Smooth muscle cell (in vitro differentiated cells): ENCODE measurements around the gene TIGD4. TPM values are rescaled to one million over a fixed set of nuclear protein-coding genes. Genes with fewer than 3 reads are reported as not detected.
A peak's percentile ranks its signal among the peaks of the same experiment; 100 is the strongest.

Experiments used
- DNase-seq: peaks from one replicate; lab custom pipeline; 2025; ENCODE audit not compliant: unreplicated experiment; lab: John Stamatoyannopoulos, UW
- H2AFZ ChIP-seq: fragments of 200-600 bp; sonication (generic); 2 replicates; pipeline ENCODE4 v1.6.0; 2016; ENCODE audit warnings: antibody characterized with exemption, low read depth, mild to moderate bottlenecking
- H3F3A ChIP-seq: fragments of 200-600 bp; sonication (generic); 2 replicates; pipeline ENCODE4 v1.6.0; 2017; ENCODE audit warnings: antibody characterized with exemption, low read depth
- H3K27ac ChIP-seq: fragments of 200-600 bp; sonication (generic); 2 replicates; pipeline ENCODE4 v1.5.1; 2016; ENCODE audit warnings: low read depth, mild to moderate bottlenecking
- H3K27me3 ChIP-seq: fragments of 200-600 bp; sonication (generic); 2 replicates; pipeline ENCODE4 v1.6.1; 2016; ENCODE audit warnings: low read depth, mild to moderate bottlenecking
- H3K36me3 ChIP-seq: fragments of 200-600 bp; sonication (generic); 2 replicates; pipeline ENCODE4 v1.5.1; 2016; ENCODE audit warnings: low read depth
- H3K4me1 ChIP-seq: fragments of 200-600 bp; sonication (generic); 2 replicates; pipeline ENCODE4 v1.5.1; 2016; ENCODE audit warnings: low read depth
- H3K4me2 ChIP-seq: fragments of 200-600 bp; sonication (generic); 2 replicates; pipeline ENCODE4 v1.6.0; 2016; ENCODE audit warnings: mild to moderate bottlenecking
- H3K4me3 ChIP-seq: fragments of 200-600 bp; sonication (generic); 2 replicates; pipeline ENCODE4 v1.5.1; 2016; ENCODE audit warnings: mild to moderate bottlenecking
- H3K79me2 ChIP-seq: fragments of 200-600 bp; sonication (generic); 2 replicates; pipeline ENCODE4 v1.6.0; 2016; ENCODE audit warnings: low read depth, mild to moderate bottlenecking
- H3K9ac ChIP-seq: fragments of 200-600 bp; sonication (generic); 2 replicates; pipeline ENCODE4 v1.6.0; 2016; ENCODE audit warnings: low read depth
- H3K9me3 ChIP-seq: fragments of 200-600 bp; sonication (generic); replicated peaks from 2 replicates; pipeline ENCODE4 v1.5.1; 2016; ENCODE audit warnings: low read depth
- H4K20me1 ChIP-seq: fragments of 200-600 bp; sonication (generic); 2 replicates; pipeline ENCODE4 v1.6.0; 2016; ENCODE audit warnings: low read depth
- WGBS: methylation state at CpG from one replicate; pipeline ENCODE4 v1.1.7; 2016; ENCODE audit warnings: low lambda C conversion rate; 5-methylcytosine and 5-hydroxymethylcytosine counted together
- polyA plus RNA-seq: library from polyadenylated mRNA; unstranded; fragments of >200 nt; fragmentation: Nextera tagmentation; extraction: Ambion mirVana; gene quantifications from 2 replicates; pipeline ENCODE4 v1.2.1, GENCODE V29; 2016
- total RNA-seq: library from RNA; depleted of rRNA; stranded (reverse); fragments of >200 nt; gene quantifications from 2 replicates; pipeline ENCODE4 v1.2.3, GENCODE V29; 2014
- TF ChIP-seq, protein P1 (sequence below): fragments of 200-600 bp; sonication (generic); IDR thresholded peaks from 2 replicates; pipeline ENCODE4 v1.5.1; 2017; ENCODE audit warnings: borderline replicate concordance, mild to moderate bottlenecking, antibody characterized with exemption; ENCODE audit not compliant: insufficient read depth, poor library complexity, severe bottlenecking

TIGD4 gene
- total and polyA plus RNA-seq, 2 experiments from 2014 or later = 0.42 to 0.67 TPM

DNA sequence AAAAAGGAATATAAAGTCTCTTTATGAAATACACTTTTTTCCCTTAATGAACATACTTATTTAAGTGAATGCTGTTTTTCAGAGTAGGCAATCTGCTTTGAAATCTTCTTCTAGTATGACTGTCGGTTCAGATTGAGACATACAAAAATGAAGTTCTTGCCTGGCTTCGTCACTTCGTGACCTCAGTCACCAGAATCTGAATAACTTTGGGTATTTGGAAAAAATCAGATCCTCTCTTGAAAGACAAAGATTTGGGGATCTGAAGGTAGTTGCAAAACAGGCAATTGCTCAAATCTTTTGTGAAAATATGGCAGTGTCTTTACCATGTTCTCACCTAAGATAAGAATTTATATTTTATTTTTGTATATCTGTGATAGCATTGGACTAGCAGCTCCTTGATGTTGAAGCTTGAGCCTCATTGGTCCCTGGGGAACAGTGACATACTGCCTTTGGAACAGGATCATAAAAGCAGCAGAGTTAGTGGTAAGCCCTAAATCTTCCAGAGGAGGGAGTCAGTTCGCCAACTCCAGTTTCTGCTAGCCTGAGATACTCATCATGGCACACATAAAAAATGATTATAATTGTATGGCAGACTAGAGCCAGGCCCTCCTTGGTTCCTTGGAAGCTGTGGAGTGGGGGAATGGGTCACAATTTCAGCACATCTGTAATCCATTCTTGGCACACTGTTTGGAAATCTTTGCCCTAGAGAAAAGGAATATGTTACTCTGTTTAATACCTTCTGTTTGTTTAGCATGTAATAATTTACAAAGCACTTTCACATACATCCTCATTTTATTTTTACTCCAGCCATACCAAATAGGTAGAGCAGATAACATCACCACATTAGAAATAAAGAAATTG, 5.2 kb upstream of the TIGD4 start:
- no peaks in the 10 kb centered on the region for H3K9me3 ChIP-seq
- no peak for DNase-seq

DNA sequence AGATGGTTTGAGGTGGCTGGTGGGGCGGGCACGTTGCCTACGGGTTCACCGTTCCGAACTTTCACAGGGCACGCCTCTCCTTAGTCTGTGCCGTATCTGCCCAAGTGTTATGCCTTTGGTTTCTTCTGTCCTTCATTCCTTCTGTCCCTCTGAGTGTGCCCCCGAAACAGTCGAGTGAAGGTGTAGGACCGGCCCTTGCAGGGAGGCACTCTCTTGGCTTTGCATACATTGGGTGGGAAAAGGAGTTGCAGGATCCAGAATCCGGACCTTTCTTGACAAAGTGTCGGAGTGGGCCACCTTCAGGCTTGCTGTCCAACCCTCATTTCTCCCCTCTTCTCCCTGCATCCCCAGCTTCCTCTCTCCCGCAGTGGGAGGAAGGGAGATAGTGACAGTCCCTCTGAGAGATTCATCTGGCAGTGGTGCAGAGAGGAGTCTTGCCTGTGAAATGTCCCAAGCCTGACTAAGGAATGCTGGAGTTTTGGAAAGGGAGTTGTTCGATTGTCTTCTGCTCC, 793 bp upstream of the TIGD4 start:
- Histone ChIP-seq H3K4me2 (peak overlapping the region; percentile 86), H3K79me2 (peaks cover 51% of the 10 kb centered on the region), H2AFZ (peak overlapping the region; percentile 93), H4K20me1 (peaks cover 46% of the 10 kb centered on the region), H3K9me3 (no peaks in the 10 kb centered on the region), H3K36me3 (no peaks in the 10 kb centered on the region), H3K9ac (peak overlapping the region; percentile 80), H3F3A (peaks cover 2% of the 10 kb centered on the region), H3K4me3 (peak overlapping the region; percentile 78), H3K4me1 (no peaks in the 10 kb centered on the region), H3K27ac (peak overlapping the region; percentile 70), H3K27me3 (no peaks in the 10 kb centered on the region)
- 2% methylated on average over 14 of the region's 14 CpGs for WGBS
- DNase-seq = no peak
- TF ChIP-seq, protein P1, sequence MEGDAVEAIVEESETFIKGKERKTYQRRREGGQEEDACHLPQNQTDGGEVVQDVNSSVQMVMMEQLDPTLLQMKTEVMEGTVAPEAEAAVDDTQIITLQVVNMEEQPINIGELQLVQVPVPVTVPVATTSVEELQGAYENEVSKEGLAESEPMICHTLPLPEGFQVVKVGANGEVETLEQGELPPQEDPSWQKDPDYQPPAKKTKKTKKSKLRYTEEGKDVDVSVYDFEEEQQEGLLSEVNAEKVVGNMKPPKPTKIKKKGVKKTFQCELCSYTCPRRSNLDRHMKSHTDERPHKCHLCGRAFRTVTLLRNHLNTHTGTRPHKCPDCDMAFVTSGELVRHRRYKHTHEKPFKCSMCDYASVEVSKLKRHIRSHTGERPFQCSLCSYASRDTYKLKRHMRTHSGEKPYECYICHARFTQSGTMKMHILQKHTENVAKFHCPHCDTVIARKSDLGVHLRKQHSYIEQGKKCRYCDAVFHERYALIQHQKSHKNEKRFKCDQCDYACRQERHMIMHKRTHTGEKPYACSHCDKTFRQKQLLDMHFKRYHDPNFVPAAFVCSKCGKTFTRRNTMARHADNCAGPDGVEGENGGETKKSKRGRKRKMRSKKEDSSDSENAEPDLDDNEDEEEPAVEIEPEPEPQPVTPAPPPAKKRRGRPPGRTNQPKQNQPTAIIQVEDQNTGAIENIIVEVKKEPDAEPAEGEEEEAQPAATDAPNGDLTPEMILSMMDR = no peak

More for the DNA sequence above, 5.2 kb upstream of the TIGD4 start:
- Histone ChIP-seq H3K36me3 (no peaks in the 10 kb centered on the region), H3K27ac (no peak overlapping the region), H3K4me2 (no peak overlapping the region), H3K4me3 (no peak overlapping the region), H4K20me1 (peaks cover 90% of the 10 kb centered on the region), H3K4me1 (no peaks in the 10 kb centered on the region), H3F3A (peaks cover 14% of the 10 kb centered on the region), H3K27me3 (no peaks in the 10 kb centered on the region), H3K9ac (no peak overlapping the region), H2AFZ (no peak overlapping the region), H3K79me2 (peaks cover 93% of the 10 kb centered on the region)
- TF ChIP-seq, protein P1 = no peak
- WGBS = 81% methylated on average over 4 of the region's 4 CpGs

DNA sequence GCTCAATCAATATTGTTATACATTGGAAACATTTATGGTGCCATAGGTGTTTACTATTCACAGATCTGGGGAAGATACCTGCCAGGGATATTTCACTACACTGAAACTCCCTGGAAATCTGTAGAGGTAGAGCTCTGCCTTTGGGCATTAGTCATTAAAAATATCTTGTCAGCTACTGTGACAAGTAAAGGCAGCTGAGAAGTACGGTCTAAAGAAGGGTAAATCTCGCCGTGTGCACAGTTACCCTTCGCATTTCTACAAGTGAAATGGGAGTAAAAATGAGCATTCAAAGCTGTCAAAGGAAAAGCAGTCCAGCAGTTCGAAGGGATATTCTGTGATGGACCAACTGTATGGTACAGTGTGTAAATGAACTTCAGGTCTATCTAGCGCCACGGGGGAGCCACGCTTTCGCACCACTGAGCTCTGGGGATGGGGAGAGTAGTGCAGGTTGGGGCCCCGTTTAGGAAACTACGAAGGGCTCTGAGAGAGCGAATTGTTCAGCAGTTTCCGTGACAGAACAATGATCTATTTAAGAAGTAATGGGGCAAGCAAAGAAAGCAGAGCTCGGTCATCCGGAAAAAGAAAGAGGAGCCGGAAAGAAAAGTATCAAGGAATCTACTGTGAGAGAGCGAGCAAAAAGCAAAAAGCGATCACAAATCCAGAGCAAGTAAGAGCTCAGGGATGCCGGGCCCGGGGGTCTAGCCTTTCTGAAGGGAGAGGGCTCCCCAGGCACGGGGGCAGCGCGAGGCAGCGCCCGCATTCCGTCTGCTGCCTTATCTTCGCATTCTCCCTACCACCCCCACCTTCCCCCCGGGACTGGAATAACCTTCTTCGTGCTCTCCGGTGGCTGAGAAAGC, 646 bp downstream of the TIGD4 start:
- no peaks in the 10 kb centered on the region for H3F3A ChIP-seq
- peak overlapping the region; percentile 93 for H2AFZ ChIP-seq
- peak overlapping the region; percentile 78 for H3K4me3 ChIP-seq
- no peaks in the 10 kb centered on the region for H3K4me1 ChIP-seq
- peak overlapping the region; percentile 70 for H3K27ac ChIP-seq
- peaks cover 37% of the 10 kb centered on the region for H3K79me2 ChIP-seq
- TF ChIP-seq, protein P1 = no peak
- H3K9me3 ChIP-seq = no peaks in the 10 kb centered on the region
- H3K27me3 ChIP-seq = no peaks in the 10 kb centered on the region
- peaks cover 32% of the 10 kb centered on the region for H4K20me1 ChIP-seq
- 3% methylated on average over 30 of the region's 30 CpGs for WGBS
- DNase-seq = no peak
- H3K36me3 ChIP-seq = no peaks in the 10 kb centered on the region
- H3K9ac ChIP-seq = peak overlapping the region; percentile 80
- peak overlapping the region; percentile 86 for H3K4me2 ChIP-seq
